Upper lobe of left lung (tissue), 6 donors: Measurements from ENCODE around the gene ADK. TPM values are rescaled to one million over a fixed set of nuclear protein-coding genes. Genes with fewer than 3 reads are reported as not detected.

ENCODE experiments used
- ATAC-seq, 2 donors: fragments of 200-7000 bp; cut with Tn5 transposase; one replicate each; pipeline ENCODE4 v1.9.1; 2022; ENCODE audit warnings: mild to moderate bottlenecking in 2 of 2, moderate library complexity in 2 of 2; ENCODE audit not compliant: low FRiP score in 2 of 2
- DNase-seq, 2 donors: peaks; one replicate each; pipeline ENCODE4 v3.0.0-alpha.2; 2019 to 2020
- H3K27ac ChIP-seq, 4 donors: fragments of 200-600 bp; sonication (generic); one replicate each; pipeline ENCODE4 v1.5.1; 2016 to 2019
- H3K27me3 ChIP-seq, 4 donors: fragments of 200-600 bp; sonication (generic); one replicate each; pipeline ENCODE4 v1.5.1; 2017 to 2019
- H3K36me3 ChIP-seq, 4 donors: fragments of 200-600 bp; sonication (generic); one replicate each; pipeline ENCODE4 v1.5.1; 2016 to 2019
- H3K4me1 ChIP-seq, 4 donors: fragments of 200-600 bp; sonication (generic); one replicate each; pipeline ENCODE4 v1.5.1; 2018 to 2019
- H3K4me3 ChIP-seq, 4 donors: fragments of 200-600 bp; sonication (generic); one replicate each; pipeline ENCODE4 v1.5.1; 2017 to 2019; ENCODE audit warnings: mild to moderate bottlenecking in 2 of 4, moderate library complexity in 1 of 4
- H3K9me3 ChIP-seq, 4 donors: fragments of 200-600 bp; sonication (generic); one replicate each; pipeline ENCODE4 v1.5.1; 2018 to 2019
- EP300 ChIP-seq, 4 donors: sonication (generic); formaldehyde crosslinking; IDR thresholded peaks; one replicate each; pipeline ENCODE4 v1.5.1; 2017; ENCODE audit warnings: antibody characterized with exemption in 4 of 4, control low read depth in 2 of 4
- POLR2A ChIP-seq, 4 donors: fragments of 450-650 bp; IDR thresholded peaks; one replicate each; pipeline ENCODE4 v1.5.1; 2016 to 2017; ENCODE audit warnings: antibody characterized with exemption in 4 of 4, mild to moderate bottlenecking in 2 of 4
- POLR2AphosphoS5 ChIP-seq, 2 donors: sonication (generic); formaldehyde crosslinking; IDR thresholded peaks; one replicate each; pipeline ENCODE4 v1.5.1; 2017; ENCODE audit warnings: antibody characterized with exemption in 2 of 2
- WGBS, 2 donors: methylation state at CpG; one replicate each; pipeline ENCODE4 v1.1.5; 2017 to 2018; 5-methylcytosine and 5-hydroxymethylcytosine counted together
- total RNA-seq, 6 donors: library from RNA; depleted of rRNA in 4 of 6; stranded (reverse); fragments of >200 nt in 4 of 6; gene quantifications; one replicate each; pipeline versions ENCODE4 v1.1.0 to v1.2.1, GENCODE V29; 2016 to 2021
- TF ChIP-seq, protein P1 (sequence below), 6 experiments: fragments of 450-650 bp in 4 of 6; fragments of 200-600 bp in 2 of 6; sonication (generic) in 2 of 6; IDR thresholded peaks; one replicate each; pipeline ENCODE4 v1.5.1; 2016 to 2019; ENCODE audit warnings: antibody characterized with exemption in 6 of 6
- donor health status: DM: no; HTN: no; CAD: no; lungs with moderate emphysema.
- donor health status: DM: no; HTN: yes; CAD: no; lungs with severe emphysema.

ADK gene
- total RNA-seq, 6 donors from 2014 or later: 27.9 to 123 (median 48.1) TPM

DNA sequence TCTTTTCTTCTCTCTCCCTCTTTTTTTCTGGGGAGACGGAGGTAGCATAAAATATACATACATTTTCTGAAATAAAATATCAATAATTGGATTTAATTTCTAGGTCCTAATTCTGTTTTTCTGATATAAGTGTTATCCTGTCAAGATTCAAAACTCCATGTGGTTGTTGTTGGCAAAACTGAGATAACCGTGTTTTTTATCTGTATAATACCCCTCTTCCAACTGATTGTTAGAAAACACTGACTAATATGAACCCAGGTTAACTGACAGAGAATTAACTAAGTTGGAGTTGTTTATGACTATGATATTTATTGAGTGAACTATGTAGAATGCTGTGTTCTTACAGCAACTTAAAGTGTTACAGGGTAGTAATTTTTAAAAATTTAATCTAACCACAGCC, 438.8 kb downstream of the ADK start:
- peak overlapping the region; percentile 1 to 56 (median 24) for H3K27ac ChIP-seq
- TF ChIP-seq EP300 (IDR thresholded peaks at IDR 0.05): no peak
- TF ChIP-seq POLR2AphosphoS5 (IDR thresholded peaks at IDR 0.05): no peak
- TF ChIP-seq, protein P1, sequence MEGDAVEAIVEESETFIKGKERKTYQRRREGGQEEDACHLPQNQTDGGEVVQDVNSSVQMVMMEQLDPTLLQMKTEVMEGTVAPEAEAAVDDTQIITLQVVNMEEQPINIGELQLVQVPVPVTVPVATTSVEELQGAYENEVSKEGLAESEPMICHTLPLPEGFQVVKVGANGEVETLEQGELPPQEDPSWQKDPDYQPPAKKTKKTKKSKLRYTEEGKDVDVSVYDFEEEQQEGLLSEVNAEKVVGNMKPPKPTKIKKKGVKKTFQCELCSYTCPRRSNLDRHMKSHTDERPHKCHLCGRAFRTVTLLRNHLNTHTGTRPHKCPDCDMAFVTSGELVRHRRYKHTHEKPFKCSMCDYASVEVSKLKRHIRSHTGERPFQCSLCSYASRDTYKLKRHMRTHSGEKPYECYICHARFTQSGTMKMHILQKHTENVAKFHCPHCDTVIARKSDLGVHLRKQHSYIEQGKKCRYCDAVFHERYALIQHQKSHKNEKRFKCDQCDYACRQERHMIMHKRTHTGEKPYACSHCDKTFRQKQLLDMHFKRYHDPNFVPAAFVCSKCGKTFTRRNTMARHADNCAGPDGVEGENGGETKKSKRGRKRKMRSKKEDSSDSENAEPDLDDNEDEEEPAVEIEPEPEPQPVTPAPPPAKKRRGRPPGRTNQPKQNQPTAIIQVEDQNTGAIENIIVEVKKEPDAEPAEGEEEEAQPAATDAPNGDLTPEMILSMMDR (IDR thresholded peaks at IDR 0.05): no peak
- no peak for TF ChIP-seq POLR2A (IDR thresholded peaks at IDR 0.05)
- 70 to 82% methylated on average over 2 of the region's 2 CpGs for WGBS, 2 donors
- DNase-seq: no peak
- peaks cover 33 to 39% (median 36%) of the 10 kb centered on the region in 4 donors for H3K4me1 ChIP-seq
- H3K4me3 ChIP-seq: no peak overlapping the region
- no peaks in the 10 kb centered on the region for H3K27me3 ChIP-seq
- no peaks in the 10 kb centered on the region for H3K9me3 ChIP-seq
- H3K36me3 ChIP-seq: no peaks in the 10 kb centered on the region
- ATAC-seq: no peak

DNA sequence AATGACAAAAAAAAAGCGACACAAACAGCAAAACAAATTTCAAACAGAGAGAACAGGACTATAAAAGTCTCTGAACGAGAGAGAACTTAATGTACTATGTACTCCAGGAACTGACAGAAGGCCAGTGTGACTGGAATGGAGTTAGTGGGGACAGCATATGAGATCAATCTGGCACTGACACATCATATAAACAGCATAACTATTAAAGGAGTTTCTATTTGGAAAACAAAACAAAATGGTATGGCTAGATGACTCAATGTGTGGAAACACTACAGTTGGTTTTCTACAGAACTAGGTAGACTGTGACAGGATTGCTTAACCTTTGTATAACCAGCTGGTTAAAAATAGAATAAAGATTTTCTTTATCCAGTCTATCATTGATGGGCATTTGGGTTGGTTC, 442.4 kb downstream of the ADK start:
- H3K9me3 ChIP-seq: no peaks in the 10 kb centered on the region
- peak in 1 of 2 donors; percentile 73 for ATAC-seq
- H3K36me3 ChIP-seq: no peaks in the 10 kb centered on the region
- H3K27me3 ChIP-seq: no peaks in the 10 kb centered on the region
- H3K4me1 ChIP-seq: peaks cover 12 to 21% (median 16%) of the 10 kb centered on the region in 4 donors
- no peak overlapping the region for H3K4me3 ChIP-seq
- 71 to 78% methylated on average over 2 of the region's 2 CpGs for WGBS, 2 donors
- TF ChIP-seq POLR2AphosphoS5 (IDR thresholded peaks at IDR 0.05) (peak; percentile 31 to 33), POLR2A (IDR thresholded peaks at IDR 0.05) (no peak), EP300 (IDR thresholded peaks at IDR 0.05) (peak in 2 of 4 donors; percentile 82 to 86)
- TF ChIP-seq, protein P1 (IDR thresholded peaks at IDR 0.05): no peak
- peak overlapping the region in 3 of 4 donors; percentile 1 to 41 (median 15) for H3K27ac ChIP-seq
- no peak for DNase-seq

DNA sequence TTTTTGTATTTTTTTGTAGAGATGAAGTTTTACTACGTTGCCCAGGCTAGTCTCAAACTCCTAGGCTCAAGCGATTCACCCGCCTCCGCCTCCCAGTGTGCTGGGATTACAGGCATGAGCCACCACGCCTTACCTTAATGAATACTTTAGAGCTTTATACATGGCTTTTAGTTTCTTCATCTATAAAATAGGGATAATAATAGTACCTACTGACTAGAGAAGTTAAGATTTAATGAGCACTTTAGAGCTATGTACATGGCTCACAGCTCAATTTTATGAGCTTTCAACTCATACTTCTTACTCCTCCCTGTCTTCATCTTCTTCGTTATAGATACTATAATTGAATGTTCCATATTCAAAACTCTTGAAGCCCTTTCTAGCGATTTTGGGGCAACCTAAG, 445.7 kb downstream of the ADK start:
- no peaks in the 10 kb centered on the region for H3K9me3 ChIP-seq
- H3K27me3 ChIP-seq: no peaks in the 10 kb centered on the region
- WGBS, 2 donors: 96 to 97% methylated on average over 7 of the region's 7 CpGs
- TF ChIP-seq, protein P1 (IDR thresholded peaks at IDR 0.05): no peak
- TF ChIP-seq POLR2AphosphoS5 (IDR thresholded peaks at IDR 0.05) (no peak), EP300 (IDR thresholded peaks at IDR 0.05) (no peak), POLR2A (IDR thresholded peaks at IDR 0.05) (no peak)
- H3K4me1 ChIP-seq: no peaks in the 10 kb centered on the region
- ATAC-seq: no peak
- DNase-seq: no peak
- H3K27ac ChIP-seq: no peak overlapping the region
- no peaks in the 10 kb centered on the region for H3K36me3 ChIP-seq
- H3K4me3 ChIP-seq: no peak overlapping the region

DNA sequence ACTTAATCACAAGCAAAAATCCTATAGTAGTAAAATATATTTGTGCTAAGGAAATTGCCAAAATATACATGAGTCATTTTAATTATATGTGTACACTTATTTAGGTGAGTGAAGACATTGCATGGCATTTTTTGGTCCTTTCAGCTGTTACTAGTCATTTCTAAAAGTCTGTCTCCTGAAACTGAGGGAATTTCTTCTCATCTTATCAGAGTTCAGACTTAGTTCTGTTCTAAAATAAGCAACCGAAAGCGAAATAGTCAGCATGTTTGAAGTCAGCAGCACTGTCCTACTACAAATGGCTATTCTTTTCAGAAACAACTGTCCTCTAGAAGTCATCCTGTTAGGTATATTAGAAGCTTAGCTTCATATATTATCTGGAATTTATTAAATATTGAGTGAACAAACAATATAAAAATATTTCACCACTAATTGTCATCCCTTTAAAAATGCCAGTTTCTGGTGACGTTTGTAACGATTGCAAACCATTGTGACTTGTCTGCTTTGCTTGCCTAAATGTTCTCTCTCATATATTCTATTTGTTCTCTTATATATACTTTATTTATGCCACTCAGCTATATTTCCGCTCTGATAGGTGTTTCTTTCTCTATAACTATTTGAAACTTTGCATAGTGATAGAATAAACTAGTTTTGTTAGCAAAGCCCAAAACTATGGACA, 448.0 kb downstream of the ADK start:
- TF ChIP-seq EP300 (IDR thresholded peaks at IDR 0.05): no peak
- no peak for TF ChIP-seq POLR2AphosphoS5 (IDR thresholded peaks at IDR 0.05)
- TF ChIP-seq POLR2A (IDR thresholded peaks at IDR 0.05): no peak
- TF ChIP-seq, protein P1 (IDR thresholded peaks at IDR 0.05): no peak
- no peaks in the 10 kb centered on the region for H3K36me3 ChIP-seq
- peak overlapping the region; percentile 18 to 50 (median 40) for H3K27ac ChIP-seq
- WGBS, 2 donors: 71 to 80% methylated on average over 5 of the region's 5 CpGs
- no peaks in the 10 kb centered on the region for H3K27me3 ChIP-seq
- H3K9me3 ChIP-seq: no peaks in the 10 kb centered on the region
- peak overlapping the region in 2 of 4 donors; percentile 0 to 4 for H3K4me3 ChIP-seq
- ATAC-seq: peak in 1 of 2 donors; percentile 32
- no peak for DNase-seq
- no peaks in the 10 kb centered on the region for H3K4me1 ChIP-seq

DNA sequence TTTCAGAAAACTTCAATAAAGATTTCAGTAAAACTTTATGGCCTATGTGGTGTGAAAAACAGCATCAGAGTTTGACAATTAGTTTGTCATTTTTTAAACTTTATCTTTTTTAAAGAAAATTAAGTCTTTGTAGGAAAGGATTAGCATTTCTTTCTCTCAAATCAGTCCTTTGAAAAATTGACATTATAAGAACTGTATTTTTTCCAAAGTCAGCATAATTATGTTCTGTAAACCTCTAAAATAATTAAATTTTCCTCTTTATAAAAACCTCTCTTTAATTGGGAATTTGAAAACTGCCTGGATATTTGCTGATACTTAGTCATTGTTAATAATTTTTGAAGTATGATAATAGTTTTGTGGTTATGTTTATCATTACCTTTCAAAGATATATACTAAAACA, 448.7 kb downstream of the ADK start:
- no peaks in the 10 kb centered on the region for H3K9me3 ChIP-seq
- H3K4me3 ChIP-seq: no peak overlapping the region
- no peaks in the 10 kb centered on the region for H3K4me1 ChIP-seq
- H3K36me3 ChIP-seq: no peaks in the 10 kb centered on the region
- ATAC-seq (no peak), DNase-seq (no peak)
- no peaks in the 10 kb centered on the region for H3K27me3 ChIP-seq
- peak overlapping the region in 2 of 4 donors; percentile 0 to 18 for H3K27ac ChIP-seq
- TF ChIP-seq EP300 (IDR thresholded peaks at IDR 0.05) (no peak), POLR2A (IDR thresholded peaks at IDR 0.05) (no peak), POLR2AphosphoS5 (IDR thresholded peaks at IDR 0.05) (no peak)
- TF ChIP-seq, protein P1 (IDR thresholded peaks at IDR 0.05): no peak
